ENCODE data around the gene NUP210.
"Not testable (repeated sequence)": the region's sequence is repeated elsewhere in the genome, so short reads cannot be mapped to it uniquely, and the experiment has no call there.

The NUP210 gene

DNA sequence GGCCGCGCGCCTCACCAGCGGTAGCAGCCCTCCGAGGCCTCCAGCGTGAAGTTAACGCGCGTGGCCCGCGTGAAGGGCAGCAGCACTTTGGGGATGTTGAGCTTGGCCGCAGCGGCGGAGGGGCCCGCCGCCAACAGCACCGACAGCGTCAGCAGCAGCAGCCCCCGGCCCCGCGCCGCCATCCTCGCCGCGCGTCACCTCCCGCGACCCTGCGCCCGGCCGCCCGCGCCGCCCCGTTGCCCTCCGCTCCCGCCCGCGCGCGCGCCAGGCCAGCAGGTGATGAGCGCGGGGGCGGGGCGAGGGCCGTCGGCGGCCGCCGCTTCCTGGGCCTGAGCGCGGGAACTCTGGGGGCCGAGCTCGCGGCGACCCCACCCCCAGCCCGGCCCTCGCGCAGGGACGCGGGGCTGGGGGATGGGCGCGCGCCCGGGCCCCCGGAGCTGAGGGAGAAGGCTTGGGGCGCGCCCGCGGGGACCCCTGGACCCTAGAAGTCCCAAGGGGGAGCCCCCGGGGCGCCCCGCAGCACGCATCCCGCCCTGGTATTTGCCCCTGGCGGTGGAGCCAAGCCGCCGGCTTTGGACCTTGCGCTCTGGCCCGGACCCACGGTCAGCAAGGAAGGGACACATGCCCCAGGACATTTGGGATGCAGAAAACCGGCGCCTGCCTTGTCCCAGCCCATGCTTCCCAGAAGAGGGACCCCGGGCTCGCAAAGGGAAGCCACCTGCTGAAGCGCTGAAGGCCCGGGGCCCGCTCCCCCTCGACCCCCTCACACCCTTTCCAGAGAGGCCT, at the start of gene NUP210:
TSS of gene NUP210 (minus strand) at position 278 of the 786 bp plus-strand sequence. CDS start at position 182, 96 bp downstream.
- DNase-seq (ENCODE audit: low read depth) = no peak

DNA sequence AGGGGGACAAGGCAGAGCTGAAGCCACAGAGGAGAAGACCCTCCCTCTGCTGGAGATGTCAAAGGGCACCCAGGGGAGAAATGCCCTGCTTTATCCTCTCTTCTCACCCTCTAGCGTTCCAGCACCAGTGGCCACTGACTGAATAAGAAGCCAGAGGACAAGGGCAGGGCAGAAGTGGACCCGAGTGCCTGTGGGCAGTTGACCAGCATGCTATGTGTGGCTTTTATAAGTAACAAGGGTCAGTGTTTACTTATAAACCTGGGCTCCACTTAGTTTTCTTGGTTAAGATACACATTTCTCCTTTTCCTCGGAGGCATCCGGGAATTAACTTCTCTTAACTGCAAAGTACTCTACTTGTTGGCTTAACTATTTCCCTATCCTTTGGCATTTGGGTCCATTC, 46.7 kb upstream of the NUP210 start:
- no peak for DNase-seq (ENCODE audit: low read depth)

DNA sequence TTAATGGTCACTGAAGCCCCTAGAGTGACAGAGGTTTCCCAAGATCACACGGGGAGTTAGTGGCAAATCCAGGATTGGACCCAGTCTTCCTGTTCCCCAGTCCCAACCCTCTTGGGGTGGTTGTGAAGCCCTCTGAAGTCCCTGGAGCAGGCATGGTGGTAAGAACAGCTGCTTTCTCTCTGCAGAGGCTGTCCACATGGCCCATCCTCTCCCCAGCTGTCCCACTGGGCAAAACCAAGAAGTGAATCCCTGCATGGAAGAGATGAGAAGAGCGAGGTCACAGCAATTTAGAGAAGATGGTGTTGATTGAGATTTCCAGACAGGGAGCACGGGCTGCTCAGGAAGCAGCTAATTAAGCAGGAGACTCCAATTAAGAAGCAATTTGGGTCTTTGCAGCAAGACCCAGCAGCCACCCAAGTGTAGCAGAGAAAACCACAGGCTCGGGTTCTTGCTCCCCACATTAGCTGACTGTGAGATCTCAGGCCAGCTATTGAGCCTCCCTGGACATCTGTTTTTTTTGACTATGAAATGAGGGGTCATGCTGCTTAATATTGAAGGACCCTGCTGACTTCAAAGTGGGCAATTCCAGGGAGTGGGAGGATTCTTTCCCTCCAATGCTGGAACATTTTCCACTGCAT, 45.2 kb upstream of the NUP210 start:
- no peak for DNase-seq (ENCODE audit: low read depth)

DNA sequence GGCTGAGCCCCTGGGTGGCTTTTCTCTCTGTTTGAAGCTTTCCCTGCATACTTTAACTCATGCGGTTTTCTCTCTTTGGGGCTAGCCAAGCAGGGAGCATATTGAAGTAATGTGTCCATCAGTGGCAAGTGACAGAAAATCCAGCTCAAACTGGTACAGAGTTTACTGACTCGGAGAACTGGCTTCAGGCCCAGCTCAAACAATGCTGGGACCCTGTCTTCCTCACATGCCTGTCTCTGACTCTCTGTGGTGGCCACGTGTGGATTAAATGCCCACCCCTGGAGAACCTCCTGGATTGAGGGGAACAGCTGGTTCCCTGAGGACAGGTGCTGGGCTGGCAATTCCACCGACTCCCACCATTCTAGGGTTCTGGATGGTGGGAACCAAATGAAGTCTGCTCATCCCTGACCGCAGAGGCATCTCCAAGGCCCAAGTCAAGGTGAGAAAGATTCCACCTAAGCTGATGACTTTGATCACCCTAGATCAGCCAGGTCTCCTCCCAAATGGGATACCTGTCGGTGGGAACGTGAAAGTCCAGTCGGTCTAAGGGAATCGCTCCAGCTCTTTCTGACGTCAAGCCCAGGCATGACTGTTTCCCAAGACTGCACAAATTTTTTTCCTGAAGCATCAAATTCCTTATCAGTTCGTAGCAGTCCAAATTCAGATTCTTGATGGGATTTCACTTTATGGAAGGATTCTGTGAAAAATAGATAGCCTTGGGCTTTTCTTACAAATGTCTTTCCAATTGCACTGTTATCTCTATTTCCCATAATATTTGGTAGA, 43.7 kb upstream of the NUP210 start:
- no peak for DNase-seq (ENCODE audit: low read depth)

GRCh38 chr3:13462822-13463221, 42.7 kb upstream of the NUP210 start:
- no peak for DNase-seq (ENCODE audit: low read depth)

DNA sequence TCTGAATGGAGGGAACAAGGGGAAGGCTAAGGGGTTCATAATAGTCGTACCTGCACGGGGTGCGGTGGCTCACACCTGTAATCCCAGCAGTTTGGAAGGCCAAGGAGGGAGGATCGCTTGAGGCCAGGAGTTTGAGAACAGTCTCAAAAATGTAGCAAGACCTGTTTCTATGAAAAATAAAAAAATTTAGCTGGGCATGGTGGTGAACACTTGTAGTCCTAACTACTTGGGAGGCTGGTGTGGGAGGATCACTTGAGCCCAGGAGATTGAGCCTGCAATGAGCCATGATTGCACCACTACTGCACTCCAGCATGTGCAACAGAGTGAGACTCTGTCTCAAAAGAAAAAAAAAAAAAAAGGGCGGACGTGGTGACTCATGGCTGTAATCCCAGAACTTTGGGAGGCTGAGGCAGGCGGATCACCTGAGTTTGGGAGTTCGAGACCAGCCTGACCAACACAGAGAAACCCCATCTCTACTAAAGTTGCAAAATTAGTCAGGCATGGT, 42.1 kb upstream of the NUP210 start:
- no peak for DNase-seq (ENCODE audit: low read depth)

DNA sequence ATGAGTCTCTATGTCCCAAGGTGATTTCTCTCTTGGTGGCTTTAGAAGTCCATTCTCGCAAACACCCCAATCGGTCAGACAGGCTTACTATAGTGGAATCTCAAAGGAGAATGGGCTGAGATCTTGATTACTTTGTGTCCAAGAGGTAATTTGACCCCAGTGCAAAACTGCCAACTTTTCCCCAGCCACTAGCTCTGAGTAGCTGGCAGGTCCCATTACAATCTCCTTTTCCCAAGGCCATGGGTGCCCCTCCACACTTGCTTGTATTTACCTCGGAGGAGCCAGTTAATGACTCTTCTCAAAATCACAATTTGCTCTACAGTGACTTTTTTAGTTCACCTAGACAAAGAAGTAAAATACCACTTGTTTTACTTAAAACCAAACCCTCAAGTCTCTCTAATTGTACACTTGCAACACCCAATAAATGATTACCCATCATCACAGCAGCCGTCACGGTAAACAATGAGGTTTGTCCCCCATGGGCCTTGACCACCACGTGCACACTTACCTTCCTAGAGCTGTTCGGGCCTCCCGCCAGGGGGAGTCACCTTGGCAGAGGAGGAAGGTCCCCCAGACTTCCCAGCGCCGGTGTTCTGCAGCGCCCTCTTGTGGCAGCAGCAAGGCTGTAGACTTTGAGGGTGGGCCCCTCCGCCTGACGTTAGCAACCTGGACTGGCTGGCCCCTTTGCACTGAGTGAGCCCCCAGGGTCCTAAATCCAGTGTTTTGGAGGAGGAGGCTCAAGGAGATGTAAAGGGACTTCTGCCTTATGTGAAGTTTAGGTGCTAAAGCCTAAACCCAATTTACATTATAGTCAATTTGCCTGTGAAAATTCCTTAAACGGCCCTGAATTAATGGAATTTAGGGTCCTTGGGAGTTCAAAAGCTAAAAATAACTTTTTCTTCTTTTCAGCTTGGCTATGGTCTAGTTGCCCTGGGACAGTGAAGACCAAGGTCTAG, 41.3 kb upstream of the NUP210 start:
- no peak for DNase-seq (ENCODE audit: low read depth)

DNA sequence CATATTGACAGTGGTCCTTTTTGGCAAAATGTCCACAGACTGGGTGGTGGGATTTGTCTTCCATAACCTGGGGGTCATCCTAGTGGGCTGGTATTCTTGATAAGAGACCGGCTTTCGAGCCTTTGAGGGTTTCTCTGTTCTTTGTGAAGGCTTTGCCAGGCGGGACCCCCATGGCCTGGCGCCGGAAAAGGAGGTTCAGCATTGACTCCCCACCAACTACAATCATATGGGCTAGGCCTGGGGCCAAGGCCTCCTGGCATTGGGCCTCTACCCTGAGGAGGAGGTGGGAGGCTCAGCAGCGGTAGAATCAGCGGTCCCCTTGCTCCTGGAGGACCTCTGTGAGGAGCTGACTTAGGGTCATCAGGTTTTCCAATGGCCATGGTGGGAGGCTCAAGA, 40.2 kb upstream of the NUP210 start:
- no peak for DNase-seq (ENCODE audit: low read depth)

DNA sequence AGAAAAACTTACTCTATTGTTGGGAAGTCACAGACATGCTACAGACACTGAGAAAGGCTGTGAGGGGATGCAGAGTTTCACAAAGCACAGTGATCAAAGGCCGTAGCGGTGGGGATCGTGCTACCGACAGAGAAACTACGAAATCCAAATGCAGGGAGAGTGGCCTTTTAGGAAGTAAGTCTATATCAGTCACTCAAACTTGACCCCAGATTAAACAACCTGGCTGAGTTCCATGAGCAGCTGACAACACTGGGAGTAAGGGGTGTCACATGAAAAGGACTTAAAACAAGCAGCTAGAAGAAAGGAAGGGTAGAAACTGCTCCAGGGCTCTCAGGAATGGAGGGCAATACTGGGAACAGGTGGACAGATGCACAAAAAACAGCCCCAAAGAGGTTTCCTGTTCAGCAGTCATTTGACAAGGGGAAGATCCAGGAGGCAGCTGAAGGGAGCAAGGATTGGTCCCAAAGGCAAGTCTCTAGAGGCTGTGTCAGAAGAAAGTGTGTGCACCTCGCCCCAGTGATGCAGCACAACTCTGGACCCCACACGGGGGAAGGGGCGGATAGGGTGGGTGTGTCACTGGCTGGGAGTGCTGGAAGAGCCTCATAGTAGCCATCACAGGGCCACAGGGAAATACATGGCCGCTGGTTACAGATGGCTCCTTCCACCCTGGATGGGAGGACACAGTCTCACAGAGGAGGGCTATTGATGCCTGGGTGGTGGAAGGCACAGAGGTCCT, 39.7 kb upstream of the NUP210 start:
- DNase-seq (ENCODE audit: low read depth) = no peak

- DNase-seq (ENCODE audit: low read depth) = no peak
Observed at GRCh38 chr3:13457593-13457992, 37.5 kb upstream of the NUP210 start.

- DNase-seq (ENCODE audit: low read depth) = no peak
Observed at GRCh38 chr3:13455644-13456043, 35.5 kb upstream of the NUP210 start.

DNA sequence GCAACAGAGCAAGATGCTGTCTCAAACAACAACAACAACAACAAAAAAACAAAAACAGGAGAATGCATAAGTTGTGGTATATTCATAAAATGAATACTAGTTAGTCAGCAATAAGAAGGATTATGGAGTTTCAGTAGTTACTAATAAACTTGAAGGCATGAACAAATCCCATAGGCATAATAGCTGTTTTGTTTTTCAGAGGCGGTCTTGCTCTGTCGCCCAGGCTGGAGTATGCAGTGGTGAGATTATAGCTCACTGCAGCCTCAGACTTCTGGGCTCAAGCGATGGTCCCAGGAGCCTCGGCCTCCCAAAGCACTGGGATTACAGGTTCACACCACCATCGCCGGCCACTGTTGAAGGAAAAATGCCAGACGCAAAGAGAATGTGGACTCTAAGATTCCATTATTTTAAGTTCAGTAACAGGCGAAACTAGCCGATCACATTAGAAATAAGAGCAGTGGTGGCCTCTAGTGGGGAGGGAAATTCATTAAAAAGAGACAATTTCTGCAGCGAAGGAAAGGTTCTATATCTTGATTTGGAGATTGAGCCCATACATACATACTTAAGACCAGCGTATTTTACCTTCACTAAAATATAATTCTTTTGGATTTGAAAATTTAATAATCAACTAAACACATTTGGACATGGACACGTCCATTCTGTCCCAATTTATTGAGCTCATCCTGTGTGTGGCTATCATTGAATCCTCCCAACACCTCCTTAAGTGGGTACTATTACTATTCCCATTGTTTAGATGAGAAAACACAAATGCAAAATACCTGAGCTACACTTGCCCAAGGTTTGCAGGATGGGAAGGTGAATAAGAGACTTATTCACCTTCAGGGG, 32.6 kb upstream of the NUP210 start:
- DNase-seq (ENCODE audit: low read depth) = no peak

- DNase-seq (ENCODE audit: low read depth) = no peak
Observed at GRCh38 chr3:13451301-13451673, 31.2 kb upstream of the NUP210 start.

DNA sequence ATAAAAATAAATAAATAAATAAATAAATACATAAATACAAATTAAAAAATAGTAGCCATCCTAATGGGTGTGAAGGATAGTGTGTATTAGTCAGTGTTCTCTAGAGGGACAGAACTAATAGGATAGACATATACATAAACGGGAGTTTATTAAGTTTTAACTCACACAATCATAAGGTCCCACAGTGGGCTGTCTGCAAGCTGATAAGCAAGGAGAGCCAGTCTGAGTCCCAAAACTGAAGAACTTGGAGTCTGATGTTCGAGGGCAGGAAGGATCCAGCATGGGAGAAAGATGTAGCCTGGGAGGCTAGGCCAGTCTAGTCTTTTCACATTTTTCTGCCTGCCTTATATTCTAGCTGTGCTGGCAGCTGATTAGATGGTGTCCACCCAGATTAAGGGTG, 22.8 kb upstream of the NUP210 start:
- DNase-seq (ENCODE audit: low read depth) = not testable (repeated sequence)

DNA sequence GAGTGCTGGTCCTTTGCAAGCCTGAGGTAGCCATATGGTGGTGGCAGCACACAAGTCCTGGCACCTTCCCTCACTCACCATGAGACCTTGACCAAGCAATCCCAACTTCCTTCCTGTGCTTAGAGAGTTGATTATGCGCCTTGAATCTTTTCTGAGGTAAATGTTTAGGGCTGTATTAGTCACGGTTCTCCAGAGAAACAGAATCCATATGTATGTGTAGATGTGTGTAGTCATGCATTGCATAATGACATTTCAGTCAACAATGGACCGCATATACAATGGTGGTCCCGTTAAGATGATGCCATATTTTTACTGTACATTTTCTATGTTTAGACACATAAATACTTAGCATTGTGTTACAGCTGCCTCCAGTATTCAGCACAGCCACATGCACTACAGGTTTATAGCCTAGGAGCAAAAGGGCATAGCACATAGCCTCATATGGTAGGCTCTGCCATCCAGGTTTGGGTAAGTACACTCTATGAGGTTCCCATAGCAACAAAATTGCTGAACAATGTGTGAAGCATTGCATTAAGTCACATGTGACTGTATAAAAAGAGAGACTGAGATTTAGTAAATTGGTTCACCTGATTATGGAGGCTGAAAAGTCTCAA, 20.2 kb upstream of the NUP210 start:
- DNase-seq (ENCODE audit: low read depth) = no peak

- not testable (repeated sequence) for DNase-seq (ENCODE audit: low read depth)
Observed at GRCh38 chr3:13436213-13436612, 16.1 kb upstream of the NUP210 start.

DNA sequence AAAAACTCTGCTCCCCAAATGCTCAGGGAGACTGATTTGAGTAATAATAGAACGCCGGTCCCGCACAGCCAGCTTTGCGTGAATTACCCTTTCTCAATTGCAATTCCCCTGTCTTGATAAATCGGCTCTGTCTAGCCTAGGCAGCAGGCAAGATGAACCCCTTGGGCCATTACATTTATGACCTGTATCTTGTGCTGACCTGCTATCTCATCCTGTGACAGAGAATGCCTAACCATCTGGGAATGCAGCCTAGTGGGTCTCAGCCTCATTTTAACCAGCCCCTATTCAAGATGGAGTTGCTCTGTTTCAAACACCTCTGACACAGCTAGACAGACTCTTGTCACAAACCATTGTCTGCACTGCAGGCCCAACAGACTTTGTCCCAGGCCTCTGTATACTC, 13.8 kb upstream of the NUP210 start:
- no peak for DNase-seq (ENCODE audit: low read depth)

- DNase-seq (ENCODE audit: low read depth) = no peak
Observed at GRCh38 chr3:13432093-13432492, 12.0 kb upstream of the NUP210 start.

DNA sequence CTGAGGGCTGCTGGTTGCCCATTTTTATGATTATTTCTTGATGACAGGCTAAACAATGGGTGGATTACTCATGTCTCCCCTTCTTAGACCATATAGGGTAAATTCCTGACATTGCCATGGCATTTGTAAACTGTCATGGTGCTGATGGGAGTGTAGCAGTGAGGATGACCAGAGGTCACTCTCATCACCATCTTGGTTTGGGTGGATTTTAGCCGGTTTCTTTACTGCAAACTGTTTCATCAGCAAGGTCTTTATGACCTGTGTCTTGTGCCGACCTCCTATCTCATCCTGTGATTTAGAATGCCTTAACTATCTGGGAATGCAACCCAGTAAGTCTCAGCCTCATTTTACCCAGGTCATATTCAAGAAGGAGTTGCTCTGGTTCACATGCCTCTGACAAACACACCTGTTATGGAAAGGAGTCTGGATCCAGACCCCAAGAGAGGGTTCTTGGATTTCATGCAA, 10.3 kb upstream of the NUP210 start:
- not testable (repeated sequence) for DNase-seq (ENCODE audit: low read depth)
